K562 (cell line): ENCODE measurements around the gene LTA4H. TPM values are rescaled to one million over a fixed set of nuclear protein-coding genes. Genes with fewer than 3 reads are reported as not detected.

ENCODE experiments used
- ATAC-seq: fragments of 200-7000 bp; cut with Tn5 transposase; 3 replicates; pipeline ENCODE4 v1.9.1; 2020; ENCODE audit warnings: moderate library complexity
- BruUV-seq: library from RNA; stranded (reverse); fragments of 400-500 nt; replicated peaks from 2 replicates; lab custom pipeline; 2021; lab: Mats Ljungman, UMichigan
- CTCF ChIA-PET: fragments of 300-600 bp; formaldehyde crosslinking; extraction: SDS; loops from one replicate; lab custom pipeline; 2021; ENCODE audit warnings: low intra/inter-chr PET ratio; lab: Yijun Ruan, JAX
- POLR2A ChIA-PET: fragments of 300-600, 350-650 bp; sonication (Branson Sonifier 250); formaldehyde crosslinking; extraction: SDS; loops from one replicate; lab custom pipeline; 2021; ENCODE audit warnings: antibody characterized with exemption, inconsistent platforms; lab: Yijun Ruan, JAX
- DNase-seq, 4 experiments: peaks; one replicate each; pipeline versions ENCODE4 v3.0.0 to v3.0.0-alpha.2; 2011 to 2018; ENCODE audit warnings: low spot score in 3 of 4, mixed read lengths in 3 of 4; ENCODE audit errors: extremely low read depth in 1 of 4
- FAIRE-seq: peaks from 2 replicates; lab custom pipeline; 2011; peaks lifted over from hg19 to GRCh38; lab: Jason Lieb, UNC
- H2AFZ ChIP-seq: 2 replicates; pipeline ENCODE4 v1.6.0; 2011; ENCODE audit warnings: low read depth, low read length, control low read depth, inconsistent platforms
- H3K27ac ChIP-seq: fragments of 200-600 bp; 3 replicates; pipeline ENCODE4 v1.8.0; 2011; ENCODE audit warnings: low read depth, mild to moderate bottlenecking, control low read depth, inconsistent platforms, low read length, moderate library complexity, mixed read lengths; ENCODE audit errors: extremely low read depth
- H3K27me3 ChIP-seq, 2 experiments: fragments of 300-600 bp in 1 of 2; 2 replicates in 1 of 2; 3 replicates in 1 of 2; pipeline versions ENCODE4 v1.6.0 to v1.8.0; 2011; ENCODE audit warnings: inconsistent platforms in 2 of 2, low read length in 2 of 2, mild to moderate bottlenecking in 1 of 2, mixed read lengths in 1 of 2, moderate library complexity in 1 of 2; ENCODE audit not compliant: control insufficient read depth in 2 of 2, insufficient read depth in 2 of 2
- H3K36me3 ChIP-seq: fragments of 300-600 bp; 3 replicates; pipeline ENCODE4 v1.8.0; 2011; ENCODE audit warnings: mild to moderate bottlenecking, low read length, inconsistent platforms; ENCODE audit not compliant: control insufficient read depth, insufficient read depth
- H3K4me1 ChIP-seq, 2 experiments: fragments of 200-600 bp in 1 of 2; replicated peaks in 1 of 2; 2 replicates in 1 of 2; 3 replicates in 1 of 2; pipeline versions ENCODE4 v1.5.1 to v1.8.0; 2011; ENCODE audit warnings: inconsistent platforms in 2 of 2, low read length in 2 of 2, mild to moderate bottlenecking in 1 of 2, mixed read lengths in 1 of 2, moderate library complexity in 1 of 2; ENCODE audit not compliant: control insufficient read depth in 2 of 2, insufficient read depth in 2 of 2
- H3K4me2 ChIP-seq: 2 replicates; pipeline ENCODE4 v1.6.1; 2011; ENCODE audit warnings: low read length, control low read depth, inconsistent platforms, mixed read lengths; ENCODE audit not compliant: insufficient read depth
- H3K4me3 ChIP-seq: fragments of 200-600 bp; sonication (generic), shearing (Covaris generic); 2 replicates; pipeline ENCODE4 v1.5.1; 2016; ENCODE audit warnings: control low read depth, inconsistent platforms
- H3K79me2 ChIP-seq: fragments of 200-600 bp; 3 replicates; pipeline ENCODE4 v1.8.0; 2011; ENCODE audit warnings: low read length, inconsistent platforms; ENCODE audit not compliant: control insufficient read depth, insufficient read depth
- H3K9ac ChIP-seq, 2 experiments: 2 replicates each; pipeline versions ENCODE4 v1.6.0 to v1.6.1; 2011; ENCODE audit warnings: low read depth in 2 of 2, low read length in 2 of 2, control low read depth in 1 of 2, inconsistent platforms in 1 of 2, mild to moderate bottlenecking in 1 of 2, mixed read lengths in 1 of 2; ENCODE audit not compliant: insufficient read depth in 1 of 2
- H3K9me1 ChIP-seq: one replicate; pipeline ENCODE4 v1.6.0; 2011; ENCODE audit warnings: inconsistent platforms, mild to moderate bottlenecking, low read length, moderate library complexity; ENCODE audit not compliant: control insufficient read depth, insufficient read depth
- H3K9me3 ChIP-seq: replicated peaks from 2 replicates; pipeline ENCODE4 v1.5.1; 2011; ENCODE audit warnings: low read depth, low read length, inconsistent platforms; ENCODE audit not compliant: control insufficient read depth, insufficient read depth
- H4K20me1 ChIP-seq: replicated peaks from 2 replicates; pipeline ENCODE4 v1.6.1; 2011; ENCODE audit warnings: low read length, inconsistent platforms, mixed read lengths; ENCODE audit not compliant: control insufficient read depth, insufficient read depth
- ATF1 ChIP-seq, 2 experiments: fragments of 450-650 bp in 1 of 2; IDR thresholded peaks; 2 replicates each; pipeline ENCODE4 v1.6.1; 2016; ENCODE audit warnings: missing compliant biosample characterization in 1 of 2, missing genetic modification characterization in 1 of 2
- CREB1 ChIP-seq, 2 experiments: sonication (generic) in 1 of 2; formaldehyde crosslinking in 1 of 2; IDR thresholded peaks; 2 replicates each; pipeline versions ENCODE4 v1.6.1 to v1.8.0; 2012 to 2022; ENCODE audit warnings: inconsistent platforms in 1 of 2, mild to moderate bottlenecking in 1 of 2, missing genetic modification reagents in 1 of 2, moderate library complexity in 1 of 2
- ESRRB ChIP-seq: fragments of 250-450 bp; sonication (Bioruptor Pico); IDR thresholded peaks from 2 replicates; pipeline ENCODE4 v1.5.0; 2020; ENCODE audit warnings: mild to moderate bottlenecking, moderate library complexity, borderline replicate concordance
- FOSL1 ChIP-seq: fragments of 200-800 bp; sonication (Bioruptor generic); conservative IDR thresholded peaks from 2 replicates; pipeline ENCODE4 v1.6.1; 2016; ENCODE audit warnings: missing genetic modification characterization, missing compliant biosample characterization
- GABPB2 ChIP-seq: fragments of 250-450 bp; sonication (Bioruptor Pico); conservative IDR thresholded peaks from 2 replicates; pipeline ENCODE4 v1.5.1; 2021; ENCODE audit warnings: mild to moderate bottlenecking
- NFIC ChIP-seq: fragments of 450-650 bp; IDR thresholded peaks from 2 replicates; pipeline ENCODE4 v1.6.1; 2017; ENCODE audit warnings: mild to moderate bottlenecking, inconsistent platforms
- RBM34 ChIP-seq: fragments of 200-400 bp; formaldehyde crosslinking; IDR thresholded peaks from 2 replicates; pipeline ENCODE4 v1.6.1; 2018; ENCODE audit warnings: low read length, borderline replicate concordance; ENCODE audit not compliant: insufficient read depth
- SAFB ChIP-seq: fragments of 200-400 bp; formaldehyde crosslinking; IDR thresholded peaks from 2 replicates; pipeline ENCODE4 v1.6.1; 2017; ENCODE audit warnings: low read depth, low read length, borderline replicate concordance
- SIRT6 ChIP-seq: IDR thresholded peaks from one replicate; pipeline ENCODE4 v1.6.1; 2012; ENCODE audit warnings: low read depth, mild to moderate bottlenecking, control low read depth, inconsistent platforms, low read length, moderate library complexity
- ZNF239 ChIP-seq: fragments of 250-450 bp; sonication (Bioruptor Pico); IDR thresholded peaks from 2 replicates; pipeline ENCODE4 v1.4.0; 2020; ENCODE audit warnings: mild to moderate bottlenecking
- ZNF24 ChIP-seq: fragments of 450-650 bp; IDR thresholded peaks from 2 replicates; pipeline ENCODE4 v1.6.1; 2016
- WGBS: fragments of 100-300 bp; shearing (Covaris generic); methylation state at CpG from one replicate; pipeline ENCODE4 v1.1.6; 2016; ENCODE audit warnings: low coverage, mixed read lengths; ENCODE audit not compliant: insufficient coverage; ENCODE audit errors: missing lambda C conversion rate; 5-methylcytosine and 5-hydroxymethylcytosine counted together
- in situ Hi-C: fragments of 300-500 bp; cut with MboI; formaldehyde crosslinking; loops from 4 replicates; pipeline ENCODE4 v1.15.0; 2018; ENCODE audit warnings: inconsistent platforms, mixed read lengths
- intact Hi-C: fragments of 100-400 bp; cut with micrococcal nuclease; formaldehyde crosslinking; loops from 2 replicates; pipeline ENCODE4 v1.14.2; 2022
- polyA plus RNA-seq, 8 experiments: library from polyadenylated mRNA; depleted of rRNA in 4 of 8; stranded (reverse) in 5 of 8; unstranded in 3 of 8; fragments of >200 nt; fragmentation: Nextera tagmentation in 2 of 8; fragmentation: Illumina TruSeq in 1 of 8; extraction: Ambion mirVana in 2 of 8; extraction: Trizol in 1 of 8; gene quantifications; 2 replicates each; pipeline versions ENCODE4 v1.2.1 to v1.2.3, GENCODE V29; 2011 to 2014; ENCODE audit warnings: inconsistent platforms in 1 of 8, missing spikeins in 1 of 8
- total RNA-seq, 7 experiments: library from RNA; depleted of rRNA in 6 of 7; stranded (reverse); fragments of >200 nt in 6 of 7; fragmentation: Illumina TruSeq in 2 of 7; extraction: Trizol in 2 of 7; gene quantifications; 2 replicates each; pipeline versions ENCODE4 v1.2.1 to v1.2.3, GENCODE V29; 2011 to 2021; ENCODE audit warnings: low replicate concordance in 1 of 7
- TF ChIP-seq, protein P1 (sequence below), 2 experiments: fragments of 450-650 bp in 1 of 2; sonication (generic) in 1 of 2; formaldehyde crosslinking in 1 of 2; IDR thresholded peaks; 2 replicates each; pipeline versions ENCODE4 v1.7.1 to v1.9.0; 2016 to 2022; ENCODE audit warnings: inconsistent platforms in 1 of 2, mild to moderate bottlenecking in 1 of 2, missing genetic modification reagents in 1 of 2

Gene LTA4H
- total and polyA plus RNA-seq, 9 of the 15 experiments (the other 6 are each of a cell fraction or from before 2014, with no cell fraction given) = 25.2 to 58.1 (median 40.5) TPM

DNA sequence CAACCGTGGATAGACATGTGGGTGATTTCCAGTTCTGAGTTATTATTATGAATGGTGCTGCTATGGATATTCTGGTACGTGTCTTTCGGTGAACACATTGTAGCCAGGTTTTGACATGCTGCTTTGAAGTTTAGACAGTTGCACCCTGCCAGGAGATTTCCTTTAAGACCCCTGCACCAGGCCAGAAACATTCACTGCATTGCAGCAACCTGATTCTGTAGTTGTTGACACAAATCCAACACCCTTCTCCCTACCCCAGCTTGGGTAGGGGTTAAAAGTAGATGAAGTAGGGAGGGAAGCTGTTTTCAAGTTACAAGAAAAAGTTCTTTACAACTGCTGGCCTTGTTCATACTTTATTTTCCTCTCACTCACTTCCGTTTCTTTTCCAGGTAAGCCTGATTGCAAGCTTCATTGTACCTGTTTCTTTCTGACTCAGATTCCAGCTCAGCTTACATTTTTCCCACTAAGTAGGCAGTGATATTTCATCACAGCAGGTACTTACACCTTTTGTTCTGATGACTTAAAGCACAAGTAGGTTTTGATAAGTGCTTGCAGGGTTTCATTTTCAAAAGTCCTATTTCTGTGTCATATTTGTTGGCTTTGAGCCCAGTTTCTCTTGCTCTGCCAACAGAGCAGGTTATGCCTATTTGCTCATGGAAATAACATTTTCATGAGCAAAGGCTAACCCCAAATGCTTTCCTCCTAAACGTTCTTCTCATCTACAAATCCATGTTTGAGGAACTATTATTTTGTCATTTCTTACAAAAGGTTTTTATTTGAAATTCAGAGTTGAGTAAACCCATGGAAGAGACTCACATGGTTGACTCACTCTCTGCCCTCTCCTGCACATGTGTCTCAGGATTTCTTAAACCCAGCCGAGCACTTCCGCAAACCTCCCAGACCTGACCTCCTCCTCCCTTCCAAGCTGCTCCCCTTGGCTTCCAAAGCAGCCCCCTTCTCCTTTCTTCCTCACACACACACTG lies 12.1 kb upstream of the LTA4H start:
- POLR2A ChIA-PET = no interaction called here
- ATAC-seq = peak; percentile 64
- H4K20me1 ChIP-seq = no peaks in the 10 kb centered on the region
- no peaks in the 10 kb centered on the region for H3K9me3 ChIP-seq
- no peak for FAIRE-seq
- intact Hi-C loops (no loop called here), in situ Hi-C loops (no loop called here)
- H3K27ac ChIP-seq = no peak overlapping the region
- no peak overlapping the region for H3K9ac ChIP-seq
- WGBS = 30% methylated on average over 7 of the region's 7 CpGs
- peak overlapping the region; percentile 29; the same call in 1 of the 2 replicates for H2AFZ ChIP-seq
- no peaks in the 10 kb centered on the region for H3K9me1 ChIP-seq
- no peaks in the 10 kb centered on the region for H3K36me3 ChIP-seq
- no peaks in the 10 kb centered on the region for H3K79me2 ChIP-seq
- no TSS peak for BruUV-seq
- no peak overlapping the region for H3K4me3 ChIP-seq
- no peaks in the 10 kb centered on the region for H3K27me3 ChIP-seq
- H3K4me1 ChIP-seq = peaks cover 0 to 22% of the 10 kb centered on the region in 2 experiments; a peak in 4 of 5 replicates
- no peak overlapping the region; the same call in 1 of the 2 replicates for H3K4me2 ChIP-seq
- CTCF ChIA-PET = no interaction called here
- peak in 1 of 4 experiments; percentile 26 for DNase-seq
- peak; percentile 70 for TF ChIP-seq FOSL1 (tag)
- no peak for TF ChIP-seq GABPB2 (CRISPR knock-in tag)
- peak; percentile 86 for TF ChIP-seq NFIC
- TF ChIP-seq SAFB = no peak
- no peak for TF ChIP-seq ZNF239 (CRISPR knock-in tag)
- no peak for TF ChIP-seq ZNF24
- no peak for TF ChIP-seq ATF1 (CRISPR knock-in tag; IDR thresholded peaks at IDR 0.05)
- TF ChIP-seq ATF1 (tag; IDR thresholded peaks at IDR 0.05) = no peak
- no peak for TF ChIP-seq RBM34
- no peak for TF ChIP-seq SIRT6
- TF ChIP-seq, protein P1, sequence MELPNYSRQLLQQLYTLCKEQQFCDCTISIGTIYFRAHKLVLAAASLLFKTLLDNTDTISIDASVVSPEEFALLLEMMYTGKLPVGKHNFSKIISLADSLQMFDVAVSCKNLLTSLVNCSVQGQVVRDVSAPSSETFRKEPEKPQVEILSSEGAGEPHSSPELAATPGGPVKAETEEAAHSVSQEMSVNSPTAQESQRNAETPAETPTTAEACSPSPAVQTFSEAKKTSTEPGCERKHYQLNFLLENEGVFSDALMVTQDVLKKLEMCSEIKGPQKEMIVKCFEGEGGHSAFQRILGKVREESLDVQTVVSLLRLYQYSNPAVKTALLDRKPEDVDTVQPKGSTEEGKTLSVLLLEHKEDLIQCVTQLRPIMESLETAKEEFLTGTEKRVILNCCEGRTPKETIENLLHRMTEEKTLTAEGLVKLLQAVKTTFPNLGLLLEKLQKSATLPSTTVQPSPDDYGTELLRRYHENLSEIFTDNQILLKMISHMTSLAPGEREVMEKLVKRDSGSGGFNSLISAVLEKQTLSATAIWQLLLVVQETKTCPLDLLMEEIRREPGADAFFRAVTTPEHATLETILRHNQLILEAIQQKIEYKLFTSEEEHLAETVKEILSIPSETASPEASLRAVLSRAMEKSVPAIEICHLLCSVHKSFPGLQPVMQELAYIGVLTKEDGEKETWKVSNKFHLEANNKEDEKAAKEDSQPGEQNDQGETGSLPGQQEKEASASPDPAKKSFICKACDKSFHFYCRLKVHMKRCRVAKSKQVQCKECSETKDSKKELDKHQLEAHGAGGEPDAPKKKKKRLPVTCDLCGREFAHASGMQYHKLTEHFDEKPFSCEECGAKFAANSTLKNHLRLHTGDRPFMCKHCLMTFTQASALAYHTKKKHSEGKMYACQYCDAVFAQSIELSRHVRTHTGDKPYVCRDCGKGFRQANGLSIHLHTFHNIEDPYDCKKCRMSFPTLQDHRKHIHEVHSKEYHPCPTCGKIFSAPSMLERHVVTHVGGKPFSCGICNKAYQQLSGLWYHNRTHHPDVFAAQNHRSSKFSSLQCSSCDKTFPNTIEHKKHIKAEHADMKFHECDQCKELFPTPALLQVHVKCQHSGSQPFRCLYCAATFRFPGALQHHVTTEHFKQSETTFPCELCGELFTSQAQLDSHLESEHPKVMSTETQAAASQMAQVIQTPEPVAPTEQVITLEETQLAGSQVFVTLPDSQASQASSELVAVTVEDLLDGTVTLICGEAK (IDR thresholded peaks at IDR 0.05) = peak; percentile 45; the same call in 1 of the 2 replicates
- TF ChIP-seq, protein P1 (CRISPR knock-in tag; IDR thresholded peaks at IDR 0.05) = no peak
- TF ChIP-seq CREB1 (IDR thresholded peaks at IDR 0.05) = no peak
- no peak for TF ChIP-seq CREB1 (CRISPR knock-in tag; IDR thresholded peaks at IDR 0.05)
- TF ChIP-seq ESRRB (CRISPR knock-in tag) = no peak
